Kidney (tissue), 14 donors: Measurements from ENCODE around the gene OR8B12. TPM values are rescaled to one million over a fixed set of nuclear protein-coding genes. Genes with fewer than 3 reads are reported as not detected.

ENCODE experiments used
- DNase-seq, 5 donors: peaks; one replicate each; pipeline ENCODE4 v3.0.0-alpha.2; 2013 to 2020
- FAIRE-seq: peaks from 2 replicates; lab custom pipeline; 2012; peaks lifted over from hg19 to GRCh38; lab: Jason Lieb, UNC
- H3K27ac ChIP-seq, 2 donors: one replicate each; pipeline ENCODE4 v1.7.0; 2013; ENCODE audit warnings: low read depth in 2 of 2, low read length in 2 of 2, inconsistent platforms in 1 of 2
- H3K27me3 ChIP-seq: one replicate; pipeline ENCODE4 v1.7.1; 2013; ENCODE audit warnings: low read length, inconsistent platforms; ENCODE audit not compliant: control insufficient read depth, insufficient read depth
- H3K36me3 ChIP-seq, 3 donors: one replicate each; pipeline versions ENCODE4 v1.7.0 to v1.7.1; 2013; ENCODE audit warnings: low read length in 3 of 3, control low read depth in 1 of 3, inconsistent platforms in 1 of 3; ENCODE audit not compliant: insufficient read depth in 3 of 3, control insufficient read depth in 2 of 3
- H3K4me1 ChIP-seq, 3 donors: one replicate each; pipeline versions ENCODE4 v1.7.0 to v1.7.1; 2013; ENCODE audit warnings: low read length in 3 of 3, inconsistent platforms in 1 of 3, low read depth in 1 of 3; ENCODE audit not compliant: control insufficient read depth in 2 of 3, insufficient read depth in 2 of 3
- H3K4me3 ChIP-seq, 3 donors: one replicate each; pipeline versions ENCODE4 v1.7.0 to v1.8.1; 2013; ENCODE audit warnings: low read length in 3 of 3, control low read depth in 1 of 3, inconsistent platforms in 1 of 3
- H3K9ac ChIP-seq, 3 donors: one replicate each; pipeline versions ENCODE4 v1.7.0 to v1.7.1; 2013; ENCODE audit warnings: low read length in 3 of 3, control low read depth in 1 of 3, inconsistent platforms in 1 of 3
- H3K9me3 ChIP-seq, 3 donors: one replicate each; pipeline versions ENCODE4 v1.7.0 to v1.7.1; 2013; ENCODE audit warnings: low read length in 3 of 3, control low read depth in 1 of 3, inconsistent platforms in 1 of 3; ENCODE audit not compliant: control insufficient read depth in 2 of 3, insufficient read depth in 1 of 3
- CTCF ChIP-seq: IDR thresholded peaks from 3 replicates; pipeline ENCODE4 v1.5.1; 2012; ENCODE audit warnings: mild to moderate bottlenecking, moderate library complexity, borderline replicate concordance; ENCODE audit not compliant: insufficient read depth; ENCODE audit errors: extremely low read depth
- intact Hi-C: fragments of 100-400 bp; cut with DNase I; formaldehyde crosslinking; loops from one replicate; pipeline ENCODE4 v1.11.1; 2022
- polyA plus RNA-seq: library from polyadenylated mRNA; stranded (reverse); fragments of 350-450 nt; fragmentation: Illumina TruSeq; extraction: RNeasy Lipid Tissue Mini Kit (QIAGEN cat#74804); gene quantifications from one replicate; pipeline ENCODE4 v1.2.3, GENCODE V29; 2014; ENCODE audit warnings: low read depth, low replicate concordance; ENCODE audit not compliant: insufficient read depth
- total RNA-seq: library from RNA; stranded (reverse); fragmentation: NEBNext Ultra II Directional; extraction: Animal tissue kit (Norgen Biotek cat#: 25700); gene quantifications from one replicate; pipeline ENCODE4 v1.2.1, GENCODE V29; 2021
- donor health status: control.
- donor health status: control.
- donor health status: control.
- donor health status: control.
- donor health status: control.
- donor health status: DM: yes; HTN: yes; CAD: no.
- donor health status: Normal renal cell carcinoma (clear cell type).

The OR8B12 gene
- total and polyA plus RNA-seq, 2 donors from 2014 or later, result not detected

- Histone ChIP-seq H3K9ac (no peak overlapping the region), H3K27ac (no peak overlapping the region), H3K9me3 (peaks cover 0 to 7% (median 0%) of the 10 kb centered on the region in 3 donors), H3K4me3 (no peak overlapping the region), H3K27me3 (no peaks in the 10 kb centered on the region), H3K36me3 (no peaks in the 10 kb centered on the region), H3K4me1 (no peaks in the 10 kb centered on the region)
- TF ChIP-seq CTCF, result no peak
- DNase-seq (no peak), FAIRE-seq (no peak)
- intact Hi-C loops, result no loop called here
Measured at GRCh38 chr11:124511745-124512144, 31.7 kb downstream of the OR8B12 start.

GRCh38 chr11:124510279-124510678 is 33.2 kb downstream of the OR8B12 start:
- FAIRE-seq (no peak), DNase-seq (no peak)
- Histone ChIP-seq H3K4me1 (no peaks in the 10 kb centered on the region), H3K27ac (no peak overlapping the region), H3K36me3 (no peaks in the 10 kb centered on the region), H3K27me3 (no peaks in the 10 kb centered on the region), H3K9ac (no peak overlapping the region), H3K4me3 (no peak overlapping the region), H3K9me3 (peaks cover 0 to 7% (median 0%) of the 10 kb centered on the region in 3 donors)
- TF ChIP-seq CTCF, result no peak
- intact Hi-C loops, result no loop called here

GRCh38 chr11:124499711-124500110 is 43.7 kb downstream of the OR8B12 start:
- Histone ChIP-seq H3K27me3 (no peaks in the 10 kb centered on the region), H3K36me3 (no peaks in the 10 kb centered on the region), H3K4me3 (no peak overlapping the region), H3K27ac (no peak overlapping the region), H3K9me3 (no peaks in the 10 kb centered on the region), H3K9ac (no peak overlapping the region), H3K4me1 (no peaks in the 10 kb centered on the region)
- TF ChIP-seq CTCF, result no peak
- no peak for DNase-seq
- intact Hi-C loops, result no loop called here
- FAIRE-seq, result no peak

GRCh38 chr11:124493016-124493655 is 50.3 kb downstream of the OR8B12 start:
- FAIRE-seq, result no peak
- intact Hi-C loops, result no loop called here

More at GRCh38 chr11:124493016-124493655, 50.3 kb downstream of the OR8B12 start:
- Histone ChIP-seq H3K9me3 (no peaks in the 10 kb centered on the region), H3K36me3 (no peaks in the 10 kb centered on the region), H3K27me3 (no peaks in the 10 kb centered on the region), H3K9ac (no peak overlapping the region), H3K4me1 (no peaks in the 10 kb centered on the region), H3K27ac (no peak overlapping the region), H3K4me3 (no peak overlapping the region)
- no peak for DNase-seq
- no peak for TF ChIP-seq CTCF
